NOMO-1 (cell line): Measurements from ENCODE around the gene AZIN2.

ENCODE experiments used
- DNase-seq, 2 experiments: peaks; one replicate each; lab custom pipeline; 2025; ENCODE audit not compliant: unreplicated experiment in 2 of 2; lab: John Stamatoyannopoulos, UW

AZIN2 gene

DNA sequence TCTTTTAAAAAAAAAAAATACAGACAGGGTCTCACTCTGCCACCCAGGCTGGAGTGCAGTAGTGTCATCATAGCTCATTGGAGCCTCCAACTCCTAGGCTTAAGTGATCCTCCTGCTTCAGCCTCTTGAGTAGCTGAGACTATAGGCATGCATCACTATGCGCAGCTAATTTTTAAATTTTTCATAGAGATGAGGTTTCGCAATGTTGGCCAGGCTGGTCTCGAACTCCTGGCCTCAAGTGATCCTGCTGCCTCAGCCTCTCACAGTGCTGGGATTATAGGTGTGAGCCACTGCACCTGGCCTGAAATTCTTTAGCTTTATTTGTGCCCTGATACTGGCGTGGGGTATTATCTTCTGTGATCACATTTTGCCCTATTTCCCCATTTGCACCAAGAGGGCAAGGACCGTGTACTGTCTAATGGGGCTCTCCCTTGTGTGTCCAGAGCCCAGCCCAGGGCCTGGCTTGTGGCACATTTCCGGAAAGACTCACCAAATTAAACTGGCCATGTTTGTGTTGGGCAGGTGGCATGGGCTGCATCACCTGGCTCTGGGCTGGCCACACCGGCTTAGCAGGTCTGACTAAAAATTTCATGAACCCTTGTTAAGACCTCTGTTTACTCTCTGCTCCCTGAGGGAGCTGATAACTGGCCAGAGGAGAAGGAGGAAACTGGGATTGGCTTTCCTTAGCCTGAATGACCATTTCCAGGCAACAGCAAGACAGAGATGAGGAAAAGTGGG, 68.7 kb downstream of the AZIN2 start:
- no peak for DNase-seq

GRCh38 chr1:33150522-33150921, 69.6 kb downstream of the AZIN2 start:
- no peak for DNase-seq

GRCh38 chr1:33151116-33151515, 70.2 kb downstream of the AZIN2 start:
- DNase-seq: no peak

DNA sequence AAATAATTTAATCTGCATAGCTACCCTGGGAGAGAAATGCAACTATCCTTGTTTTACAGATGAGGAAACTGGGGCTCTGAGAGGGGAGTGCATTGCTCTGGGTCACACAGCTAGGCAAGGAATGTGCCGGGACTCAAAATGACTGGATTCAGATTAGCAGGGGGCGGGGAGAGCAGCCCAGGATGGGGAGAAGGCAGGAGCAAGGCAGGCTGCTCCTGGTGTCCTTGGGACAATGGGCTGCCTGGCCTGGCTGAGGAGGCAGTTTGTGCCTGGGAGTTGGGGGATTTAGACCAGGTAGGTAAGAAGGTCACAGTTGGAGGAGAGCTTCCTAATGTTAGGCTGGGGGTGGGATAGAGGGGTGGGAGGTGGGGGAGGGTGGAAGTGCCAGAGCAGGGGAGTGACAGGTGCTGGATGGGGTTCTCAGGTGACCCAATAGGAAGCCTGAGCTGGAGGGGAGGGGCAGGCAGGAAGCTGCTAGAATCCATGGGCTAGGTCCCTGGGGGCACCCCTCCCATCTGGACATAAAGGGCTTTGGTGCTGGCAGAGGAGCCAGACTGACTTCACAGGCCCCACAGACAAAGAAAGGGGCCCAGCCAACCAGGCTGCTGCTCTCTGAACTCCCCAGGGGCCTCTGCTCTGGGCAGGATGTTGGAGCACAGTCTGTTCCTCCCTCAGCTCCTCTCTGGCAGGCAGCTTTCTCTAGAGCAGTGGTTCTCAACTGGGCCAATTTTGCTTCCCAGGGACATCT, 71.9 kb downstream of the AZIN2 start:
- DNase-seq: no peak

GRCh38 chr1:33153650-33154049, 72.7 kb downstream of the AZIN2 start:
- no peak for DNase-seq

DNA sequence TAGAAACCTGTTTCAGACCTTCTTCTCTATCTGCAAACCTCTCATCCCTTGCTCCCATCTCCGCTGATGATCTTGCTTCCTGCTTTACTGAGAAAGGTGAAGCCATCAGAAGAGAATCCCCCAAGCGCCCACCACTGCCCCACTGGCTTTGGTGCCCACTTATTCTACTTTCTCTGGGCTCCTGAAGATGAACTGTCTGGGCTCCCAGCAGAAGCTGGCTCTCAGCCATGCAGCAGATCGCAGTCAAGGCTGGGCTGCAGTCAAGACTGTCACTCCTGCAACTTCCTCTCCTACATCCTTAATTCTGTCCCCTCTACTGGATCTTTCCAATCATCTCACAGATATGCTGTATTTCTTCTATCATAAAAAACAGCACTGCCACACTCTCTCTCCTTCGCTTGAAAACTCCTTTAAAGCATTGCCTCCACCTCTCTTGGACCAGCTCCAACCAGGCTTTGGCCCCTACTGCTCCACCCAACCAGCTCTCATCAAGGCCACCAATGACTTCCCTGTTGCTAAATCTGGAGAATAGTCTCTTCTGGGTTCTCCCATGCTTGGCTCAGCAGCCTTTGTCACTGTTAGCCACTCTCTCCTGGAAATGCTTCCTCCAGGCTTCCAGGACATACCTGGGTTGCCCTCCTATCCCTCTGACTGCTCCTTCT, 75.1 kb downstream of the AZIN2 start:
- DNase-seq: no peak

GRCh38 chr1:33157131-33157530, 76.2 kb downstream of the AZIN2 start:
- DNase-seq: no peak

GRCh38 chr1:33158366-33158765, 77.4 kb downstream of the AZIN2 start:
- no peak for DNase-seq

GRCh38 chr1:33159577-33159976, 78.6 kb downstream of the AZIN2 start:
- DNase-seq: no peak

- DNase-seq: no peak
Measured at GRCh38 chr1:33161061-33161681, 80.2 kb downstream of the AZIN2 start.

DNA sequence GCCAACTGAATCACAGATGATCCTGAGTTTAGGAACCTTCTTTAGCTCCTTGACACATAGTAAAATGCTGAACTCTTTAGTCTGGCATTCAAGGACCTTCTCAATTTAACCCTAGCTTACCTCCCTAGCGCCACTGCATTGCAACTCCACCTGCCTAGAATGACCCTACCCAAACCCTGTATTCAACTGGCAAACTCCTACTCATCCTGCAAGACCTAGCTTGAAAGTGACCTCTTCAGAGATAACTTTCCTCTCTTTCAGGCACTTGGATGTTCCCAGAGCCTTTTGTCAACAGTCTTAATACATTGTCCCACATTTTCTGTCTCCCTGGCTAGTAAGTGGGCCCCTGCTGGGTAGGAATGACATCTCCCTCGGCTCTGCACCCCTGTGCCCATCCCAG, 81.2 kb downstream of the AZIN2 start:
- no peak for DNase-seq

DNA sequence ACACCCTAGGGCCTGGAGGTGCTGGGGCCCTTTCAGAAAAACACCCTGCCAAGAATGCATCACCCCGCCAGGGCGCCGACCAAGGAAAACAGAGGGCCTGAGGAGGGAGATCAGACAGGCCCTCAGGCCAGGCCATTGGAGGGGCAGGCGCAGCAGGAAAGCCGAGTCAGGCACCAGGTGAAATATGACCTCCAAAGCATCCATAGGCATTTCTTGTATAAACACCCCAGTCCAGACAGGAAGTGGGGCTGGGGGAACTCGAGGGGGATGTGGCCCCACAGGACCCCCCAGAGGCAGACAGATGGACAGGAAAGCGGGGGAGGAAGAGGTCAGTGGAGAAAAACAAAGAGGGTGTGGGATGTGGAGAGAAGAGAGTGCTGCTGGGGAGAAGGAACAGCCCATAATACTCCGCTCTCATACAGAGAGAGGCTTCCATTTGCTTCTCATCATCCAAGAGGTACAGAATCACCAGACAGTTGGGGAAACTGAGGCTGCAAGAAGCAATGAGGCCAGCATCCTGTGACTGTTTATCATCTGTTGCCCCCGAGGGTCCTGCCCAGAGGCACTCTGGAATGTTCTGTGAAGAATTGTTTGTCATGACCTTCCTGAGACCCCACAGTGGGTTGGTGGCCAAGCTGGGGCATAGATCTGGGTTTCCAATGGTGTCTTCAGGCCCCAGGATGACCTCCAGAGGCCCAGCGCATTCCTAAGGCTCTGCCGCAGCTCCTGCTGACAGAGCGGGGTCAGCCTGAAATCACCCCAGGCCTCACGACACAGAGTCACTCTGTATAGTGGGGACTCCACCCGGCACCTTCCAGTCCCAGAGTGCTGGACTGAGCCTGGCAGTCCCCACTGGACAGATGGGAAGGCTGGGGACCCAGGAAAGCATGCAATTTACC, 82.9 kb downstream of the AZIN2 start:
- DNase-seq: no peak

DNA sequence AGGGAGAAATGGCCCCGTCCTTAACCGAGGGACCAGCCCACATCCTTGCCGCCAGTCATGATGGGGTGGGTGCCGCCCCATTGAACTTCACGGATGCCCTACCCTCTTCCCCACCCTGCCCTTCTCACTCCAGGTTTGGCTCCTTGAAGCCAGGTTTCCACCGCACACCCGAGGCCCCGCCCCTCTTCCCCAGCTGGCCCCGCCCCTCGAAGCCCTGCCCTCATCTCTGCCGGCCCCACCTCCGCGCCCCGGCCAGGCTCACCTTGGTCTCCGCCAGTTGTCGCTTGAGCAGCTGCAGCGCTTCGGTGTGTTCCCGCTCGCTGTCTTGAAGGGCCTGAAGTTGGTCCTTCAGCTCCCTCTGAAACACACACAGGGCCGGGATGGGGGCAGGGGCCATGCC, 84.3 kb downstream of the AZIN2 start:
- no peak for DNase-seq

DNA sequence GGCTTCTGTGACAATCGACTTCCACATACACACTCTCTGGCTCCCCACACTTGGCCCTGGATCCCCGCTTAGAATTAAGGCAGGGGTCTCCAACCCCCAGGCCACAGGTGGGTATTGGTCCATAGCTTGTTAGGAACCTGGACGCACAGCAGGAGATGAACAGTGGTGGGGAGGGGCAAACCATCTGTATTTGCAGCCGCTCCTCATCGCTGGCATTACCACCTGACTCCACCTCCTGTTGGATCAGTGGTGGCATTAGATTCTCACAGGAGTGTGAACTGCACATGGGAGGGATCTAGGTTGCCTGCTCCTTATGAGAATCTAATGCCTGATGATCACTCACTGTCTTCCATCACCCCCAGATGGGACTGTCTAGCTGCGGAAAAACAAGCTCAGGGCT, 84.9 kb downstream of the AZIN2 start:
- no peak for DNase-seq

DNA sequence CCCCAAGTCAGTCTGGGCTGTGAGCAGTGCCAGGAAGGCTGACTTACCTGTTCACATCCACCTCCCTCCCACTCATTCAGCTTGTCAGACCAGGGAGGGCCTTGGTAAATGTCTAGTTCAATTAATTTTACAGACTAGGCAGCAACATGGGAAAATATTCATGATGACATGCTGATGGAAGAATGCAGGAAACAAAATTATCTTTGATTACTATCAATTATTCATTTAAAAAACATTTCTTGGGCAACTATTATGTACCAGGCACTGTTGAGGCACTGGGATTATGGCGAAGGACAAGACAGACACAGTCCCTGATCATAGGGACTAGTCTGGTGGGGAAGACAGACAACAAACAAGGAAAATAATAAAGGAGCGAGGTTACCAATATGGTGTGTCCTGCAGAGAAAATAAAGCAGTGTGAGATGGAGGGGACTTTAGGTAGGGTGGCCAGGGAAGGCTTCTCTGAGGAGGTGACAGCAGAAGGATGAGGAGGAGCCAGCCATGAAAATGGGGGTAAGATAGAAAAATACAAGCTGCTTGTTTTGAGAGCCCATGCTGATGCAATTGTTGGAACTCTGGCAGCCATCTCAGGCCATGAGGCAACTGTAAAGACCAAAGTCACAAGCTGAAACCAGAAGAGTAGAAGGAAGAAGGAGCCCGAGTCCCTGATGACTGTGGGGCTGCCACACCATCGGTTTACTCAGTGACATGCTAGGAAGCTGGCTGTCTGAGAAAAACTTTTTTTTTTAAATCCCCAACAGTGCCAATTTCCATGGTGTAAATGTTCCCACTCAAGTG, 86.9 kb downstream of the AZIN2 start:
- no peak for DNase-seq

DNA sequence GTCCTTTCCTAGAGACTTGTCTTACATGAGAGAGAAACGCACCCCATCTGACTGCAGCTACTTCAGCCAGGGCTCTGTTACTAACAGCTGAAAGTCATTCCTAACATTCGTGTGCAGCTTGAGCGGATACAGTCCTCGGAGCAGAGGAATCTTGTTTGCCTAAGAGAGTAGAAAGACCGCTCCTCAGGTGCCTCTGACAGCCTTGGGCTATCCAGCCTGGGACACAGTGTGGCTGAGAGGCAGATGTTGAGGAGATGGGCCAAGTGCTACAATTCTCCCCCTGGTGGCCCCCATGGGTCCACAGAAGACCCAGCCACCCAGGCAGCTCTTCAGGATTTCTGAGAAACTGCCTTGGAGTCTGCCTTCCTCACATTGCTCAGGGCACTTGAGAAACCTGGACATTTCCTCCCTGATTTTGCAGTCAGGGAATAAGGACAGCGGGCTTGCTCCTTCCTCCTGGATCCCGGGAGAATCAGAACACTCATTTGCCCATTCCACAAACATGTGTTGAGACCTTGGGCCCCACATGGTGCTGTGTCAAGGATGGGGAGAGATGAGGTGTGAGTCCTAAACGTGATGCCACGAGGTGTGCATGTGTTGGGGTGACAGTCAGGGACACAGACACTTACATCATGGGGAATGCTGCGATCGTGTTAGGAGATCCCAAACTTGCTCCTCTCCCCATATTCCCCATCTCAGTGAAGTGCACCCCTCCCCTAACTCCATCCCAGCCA, 87.8 kb downstream of the AZIN2 start:
- DNase-seq: no peak

DNA sequence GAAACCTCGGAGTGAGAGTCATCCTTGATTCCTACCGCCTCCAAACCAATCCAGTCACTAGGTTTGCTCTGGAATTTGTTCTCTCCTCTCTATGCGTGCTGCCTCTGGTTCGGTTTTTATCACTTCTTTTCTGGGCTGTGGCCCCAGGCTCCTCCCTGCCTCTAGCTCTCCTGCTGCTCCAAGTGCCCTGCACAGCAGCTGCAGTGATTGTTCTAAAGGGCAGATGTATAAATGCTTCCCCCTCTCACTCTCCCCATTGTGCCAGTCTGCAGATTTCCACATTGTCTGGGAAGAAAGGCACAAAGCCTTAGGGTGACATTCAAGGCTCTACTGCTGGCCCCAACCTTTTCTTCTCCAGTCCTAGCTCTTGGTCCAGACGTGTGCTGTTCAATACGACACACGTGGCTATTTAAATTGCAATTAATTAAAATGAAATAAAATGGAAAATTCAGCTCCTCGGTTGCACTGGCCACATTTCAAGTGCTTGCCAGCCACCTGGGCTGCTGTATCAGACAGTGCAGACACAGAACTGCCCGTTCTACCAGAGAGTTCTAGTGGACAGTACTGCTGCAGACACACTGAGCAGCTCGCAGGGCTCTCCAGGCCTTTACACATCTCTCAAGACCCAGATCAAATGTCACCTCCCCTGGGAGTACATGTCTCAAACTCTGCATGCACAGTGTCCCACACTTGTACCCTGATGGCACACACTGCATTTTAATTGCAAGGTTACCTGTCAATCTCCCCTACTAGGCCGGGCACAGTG, 88.5 kb downstream of the AZIN2 start:
- DNase-seq: no peak
